ENCODE data around the gene CAPN5. TPM values are rescaled to one million over a fixed set of nuclear protein-coding genes. Genes with fewer than 3 reads are reported as not detected.

CAPN5 gene
- polyA plus RNA-seq, 2 of the 4 experiments (the other 2 are of a cell fraction), result 9.4 to 12.9 TPM

- ChIA-PET CTCF (interaction anchor here (0.5 to 5.3 kb wide), 5 partner anchors 9 to 37 kb away, joined by 4 to 95 read pairs (median 8); no protein-coding TSS in a partner anchor), POLR2A (no interaction called here)
- H3K4me1 ChIP-seq, result no peaks in the 10 kb centered on the region
- ATAC-seq (no peak), DNase-seq (ENCODE audit: low read depth in 1 of 2, low spot score in 1 of 2) (no peak), FAIRE-seq (no peak)
- WGBS (ENCODE audit: missing lambda C conversion rate), result 88% methylated on average over 12 of the region's 12 CpGs
- H3K9me3 ChIP-seq, result no peaks in the 10 kb centered on the region
- TF ChIP-seq CHD4 (IDR thresholded peaks at IDR 0.05; ENCODE audit: borderline replicate concordance) (no peak), FOXS1 (CRISPR knock-in tag; IDR thresholded peaks at IDR 0.05) (no peak), SREBF2 (IDR thresholded peaks at IDR 0.05) (no peak), ELK1 (IDR thresholded peaks at IDR 0.05; ENCODE audit: low read depth, low read length) (no peak), JUN (IDR thresholded peaks at IDR 0.05) (no peak), NR3C1 (IDR thresholded peaks at IDR 0.05) (no peak), ATOH8 (CRISPR knock-in tag; IDR thresholded peaks at IDR 0.05; ENCODE audit: low read depth) (no peak), GATA3 (IDR thresholded peaks at IDR 0.05; ENCODE audit: borderline replicate concordance) (no peak), ZFP36 (IDR thresholded peaks at IDR 0.05; ENCODE audit: borderline replicate concordance, partially characterized antibody) (no peak), HEYL (CRISPR knock-in tag; IDR thresholded peaks at IDR 0.05) (no peak), EP300 (IDR thresholded peaks at IDR 0.05) (no peak), FOSB (CRISPR knock-in tag; IDR thresholded peaks at IDR 0.05) (no peak), BHLHE40 (IDR thresholded peaks at IDR 0.05; ENCODE audit: low read depth, low read length) (no peak), MYC (IDR thresholded peaks at IDR 0.05; ENCODE audit: borderline replicate concordance, low read length) (no peak)
- H3K4me3 ChIP-seq, result no peak overlapping the region
- no peak overlapping the region for H3K4me2 ChIP-seq
- H3K27ac ChIP-seq, result no peak overlapping the region
These were observed 16.9 kb downstream of the CAPN5 start for GRCh38 chr11:77083566-77084245.

GRCh38 chr11:77084581-77085191 is 17.9 kb downstream of the CAPN5 start:
- ATAC-seq, result no peak
- no peak overlapping the region for H3K4me2 ChIP-seq
- ChIA-PET CTCF (interaction anchor here (2.2 to 9.6 kb wide), 2 partner anchors 11 to 32 kb away, joined by 8 to 242 read pairs; no protein-coding TSS in a partner anchor), POLR2A (no interaction called here)
- TF ChIP-seq BCL3 (IDR thresholded peaks at IDR 0.05), result no peak
- no peak for TF ChIP-seq CHD2 (IDR thresholded peaks at IDR 0.05; ENCODE audit: low read length, partially characterized antibody)
- no peak for TF ChIP-seq EHMT2 (IDR thresholded peaks at IDR 0.05; ENCODE audit: low read depth)
- no peak for TF ChIP-seq PBX3 (IDR thresholded peaks at IDR 0.05)
- no peak for TF ChIP-seq TP53 (CRISPR knock-in tag; IDR thresholded peaks at IDR 0.05)
- no peak for TF ChIP-seq RARB (CRISPR knock-in tag; IDR thresholded peaks at IDR 0.05)
- TF ChIP-seq HES2 (IDR thresholded peaks at IDR 0.05), result no peak
- no peak for TF ChIP-seq HDAC2 (IDR thresholded peaks at IDR 0.05)
- TF ChIP-seq ZFP36 (IDR thresholded peaks at IDR 0.05; ENCODE audit: borderline replicate concordance, partially characterized antibody), result no peak
- TF ChIP-seq E2F6 (IDR thresholded peaks at IDR 0.05; ENCODE audit: borderline replicate concordance, low read depth), result no peak
- no peak for TF ChIP-seq EHF (CRISPR knock-in tag; IDR thresholded peaks at IDR 0.05)
- no peak for TF ChIP-seq HOXB13 (CRISPR knock-in tag; IDR thresholded peaks at IDR 0.05; ENCODE audit: low read depth)
- TF ChIP-seq POLR2A (IDR thresholded peaks at IDR 0.05; ENCODE audit: low read length), result no peak
- no peak for TF ChIP-seq TFCP2L1 (CRISPR knock-in tag; IDR thresholded peaks at IDR 0.05)
- no peak for TF ChIP-seq BHLHE40 (IDR thresholded peaks at IDR 0.05; ENCODE audit: low read depth, low read length)
- no peak for TF ChIP-seq CBX2 (IDR thresholded peaks at IDR 0.05; ENCODE audit: borderline replicate concordance, low read depth)
- TF ChIP-seq HMGXB4 (CRISPR knock-in tag; IDR thresholded peaks at IDR 0.05; ENCODE audit: borderline replicate concordance), result no peak
- no peak for TF ChIP-seq KDM5A (IDR thresholded peaks at IDR 0.05)
- no peak for TF ChIP-seq SREBF2 (IDR thresholded peaks at IDR 0.05)
- no peaks in the 10 kb centered on the region for H3K4me1 ChIP-seq
- no peak overlapping the region for H3K27ac ChIP-seq
- 91% methylated on average over 25 of the region's 25 CpGs for WGBS (ENCODE audit: missing lambda C conversion rate)
- H3K9me3 ChIP-seq, result no peaks in the 10 kb centered on the region
- no peak for DNase-seq (ENCODE audit: low read depth in 1 of 2, low spot score in 1 of 2)
- no peak for FAIRE-seq
- H3K4me3 ChIP-seq, result no peak overlapping the region
